Loucy (cell line): ENCODE data around the gene VAV2.

ENCODE experiments used
- H2AFZ ChIP-seq: fragments of 200-600 bp; sonication (generic); 2 replicates; pipeline ENCODE4 v1.6.0; 2016; ENCODE audit warnings: antibody characterized with exemption, mild to moderate bottlenecking, low read length, moderate library complexity
- H3F3A ChIP-seq: fragments of 200-600 bp; 2 replicates; pipeline ENCODE4 v1.6.0; 2016; ENCODE audit warnings: antibody characterized with exemption, low read depth, mild to moderate bottlenecking
- H3K27me3 ChIP-seq: fragments of 200-600 bp; sonication (generic); 2 replicates; pipeline ENCODE4 v1.6.1; 2014; ENCODE audit warnings: low read length, mild to moderate bottlenecking; ENCODE audit not compliant: insufficient read depth, poor library complexity, severe bottlenecking
- H3K36me3 ChIP-seq: fragments of 200-600 bp; sonication (generic); 2 replicates; pipeline ENCODE4 v1.6.1; 2016; ENCODE audit warnings: low read length; ENCODE audit not compliant: insufficient read depth
- H3K4me1 ChIP-seq: fragments of 200-600 bp; sonication (generic); 2 replicates; pipeline ENCODE4 v1.5.1; 2014; ENCODE audit warnings: low read length, mild to moderate bottlenecking; ENCODE audit not compliant: insufficient read depth, poor library complexity, severe bottlenecking
- H3K4me2 ChIP-seq: fragments of 200-600 bp; sonication (generic); 2 replicates; pipeline ENCODE4 v1.6.0; 2014; ENCODE audit warnings: antibody characterized with exemption, low read length, low read depth, mild to moderate bottlenecking; ENCODE audit not compliant: poor library complexity, severe bottlenecking
- H3K4me3 ChIP-seq: fragments of 200-600 bp; sonication (generic); 2 replicates; pipeline ENCODE4 v1.5.1; 2014; ENCODE audit warnings: low read length, mild to moderate bottlenecking, mixed read lengths; ENCODE audit not compliant: poor library complexity, severe bottlenecking
- H3K79me2 ChIP-seq: fragments of 200-600 bp; sonication (generic); 2 replicates; pipeline ENCODE4 v1.6.1; 2014; ENCODE audit warnings: low read length; ENCODE audit not compliant: insufficient read depth
- H3K9ac ChIP-seq: fragments of 200-600 bp; sonication (generic); 2 replicates; pipeline ENCODE4 v1.6.0; 2014; ENCODE audit warnings: mild to moderate bottlenecking, low read depth, low read length, moderate library complexity; ENCODE audit not compliant: poor library complexity, severe bottlenecking
- H3K9me2 ChIP-seq: fragments of 200-600 bp; sonication (generic); replicated peaks from 2 replicates; pipeline ENCODE4 v1.6.1; 2016; ENCODE audit warnings: low read depth, low read length, mixed read lengths
- H3K9me3 ChIP-seq: fragments of 200-600 bp; sonication (generic); 2 replicates; pipeline ENCODE4 v1.6.1; 2014; ENCODE audit warnings: mild to moderate bottlenecking, antibody characterized with exemption, low read length, low read depth; ENCODE audit not compliant: insufficient read depth
- H4K20me1 ChIP-seq: fragments of 200-600 bp; sonication (generic); 2 replicates; pipeline ENCODE4 v1.6.0; 2014; ENCODE audit warnings: antibody characterized with exemption, low read length, mild to moderate bottlenecking; ENCODE audit not compliant: insufficient read depth, poor library complexity, severe bottlenecking
- EZH2phosphoT487 ChIP-seq: fragments of 200-600 bp; IDR thresholded peaks from 2 replicates; pipeline ENCODE4 v1.6.1; 2018; ENCODE audit warnings: antibody characterized with exemption, mild to moderate bottlenecking, moderate library complexity, borderline replicate concordance
- TF ChIP-seq, protein P1 (sequence below): fragments of 200-600 bp; sonication (generic); conservative IDR thresholded peaks from 2 replicates; pipeline ENCODE4 v1.5.1; 2014; ENCODE audit warnings: mild to moderate bottlenecking, antibody characterized with exemption, low read length

The VAV2 gene

GRCh38 chr9:133876144-133876543 is 116.0 kb downstream of the VAV2 start:
- no peak for TF ChIP-seq EZH2phosphoT487
- TF ChIP-seq, protein P1, sequence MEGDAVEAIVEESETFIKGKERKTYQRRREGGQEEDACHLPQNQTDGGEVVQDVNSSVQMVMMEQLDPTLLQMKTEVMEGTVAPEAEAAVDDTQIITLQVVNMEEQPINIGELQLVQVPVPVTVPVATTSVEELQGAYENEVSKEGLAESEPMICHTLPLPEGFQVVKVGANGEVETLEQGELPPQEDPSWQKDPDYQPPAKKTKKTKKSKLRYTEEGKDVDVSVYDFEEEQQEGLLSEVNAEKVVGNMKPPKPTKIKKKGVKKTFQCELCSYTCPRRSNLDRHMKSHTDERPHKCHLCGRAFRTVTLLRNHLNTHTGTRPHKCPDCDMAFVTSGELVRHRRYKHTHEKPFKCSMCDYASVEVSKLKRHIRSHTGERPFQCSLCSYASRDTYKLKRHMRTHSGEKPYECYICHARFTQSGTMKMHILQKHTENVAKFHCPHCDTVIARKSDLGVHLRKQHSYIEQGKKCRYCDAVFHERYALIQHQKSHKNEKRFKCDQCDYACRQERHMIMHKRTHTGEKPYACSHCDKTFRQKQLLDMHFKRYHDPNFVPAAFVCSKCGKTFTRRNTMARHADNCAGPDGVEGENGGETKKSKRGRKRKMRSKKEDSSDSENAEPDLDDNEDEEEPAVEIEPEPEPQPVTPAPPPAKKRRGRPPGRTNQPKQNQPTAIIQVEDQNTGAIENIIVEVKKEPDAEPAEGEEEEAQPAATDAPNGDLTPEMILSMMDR: peak; percentile 48
- H3K4me2 ChIP-seq: no peak overlapping the region
- H3K79me2 ChIP-seq: peaks cover 25% of the 10 kb centered on the region; the same call in 1 of the 2 replicates
- no peaks in the 10 kb centered on the region for H3K9me2 ChIP-seq
- no peaks in the 10 kb centered on the region for H3F3A ChIP-seq
- H3K4me3 ChIP-seq: no peak overlapping the region
- peaks cover 2% of the 10 kb centered on the region for H4K20me1 ChIP-seq
- H3K36me3 ChIP-seq: no peaks in the 10 kb centered on the region
- no peak overlapping the region for H3K9ac ChIP-seq
- H3K4me1 ChIP-seq: peaks cover 7% of the 10 kb centered on the region
- H3K9me3 ChIP-seq: no peaks in the 10 kb centered on the region
- no peaks in the 10 kb centered on the region for H3K27me3 ChIP-seq
- no peak overlapping the region for H2AFZ ChIP-seq

DNA sequence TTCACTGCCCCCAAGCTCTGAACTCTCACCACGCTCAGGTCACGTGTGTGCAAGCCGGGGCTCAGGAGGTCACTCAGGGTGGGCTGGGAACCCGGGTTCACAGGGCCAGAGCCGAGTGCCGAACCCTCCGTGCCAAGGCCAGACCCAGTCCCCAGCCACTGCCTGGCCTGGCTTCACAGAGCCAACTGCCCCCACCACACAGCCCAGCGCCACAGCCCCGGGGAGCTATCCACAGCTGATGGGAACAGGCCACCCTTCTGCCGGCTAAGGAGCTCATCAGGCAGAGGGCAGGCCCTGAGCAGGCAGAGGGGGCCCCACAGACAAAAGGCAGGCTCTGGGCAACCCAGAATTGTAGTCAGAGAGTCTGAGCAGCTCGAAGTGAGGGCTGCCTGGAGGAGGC is 117.0 kb downstream of the VAV2 start:
- Histone ChIP-seq H3F3A (no peaks in the 10 kb centered on the region), H2AFZ (no peak overlapping the region), H3K9ac (no peak overlapping the region), H3K79me2 (peaks cover 25% of the 10 kb centered on the region; the same call in 1 of the 2 replicates), H3K9me3 (no peaks in the 10 kb centered on the region), H3K4me1 (peaks cover 11% of the 10 kb centered on the region), H3K4me2 (no peak overlapping the region), H3K27me3 (no peaks in the 10 kb centered on the region), H4K20me1 (peaks cover 1% of the 10 kb centered on the region), H3K9me2 (no peaks in the 10 kb centered on the region), H3K36me3 (no peaks in the 10 kb centered on the region), H3K4me3 (no peak overlapping the region)
- no peak for TF ChIP-seq EZH2phosphoT487
- TF ChIP-seq, protein P1: no peak

- Histone ChIP-seq H3K9me3 (no peaks in the 10 kb centered on the region), H4K20me1 (no peaks in the 10 kb centered on the region), H3K9me2 (no peaks in the 10 kb centered on the region), H3K4me3 (no peak overlapping the region), H2AFZ (no peak overlapping the region), H3K4me1 (peaks cover 16% of the 10 kb centered on the region), H3K36me3 (no peaks in the 10 kb centered on the region), H3K4me2 (no peak overlapping the region), H3K9ac (no peak overlapping the region), H3K27me3 (no peaks in the 10 kb centered on the region), H3K79me2 (peaks cover 25% of the 10 kb centered on the region; the same call in 1 of the 2 replicates), H3F3A (peaks cover 4% of the 10 kb centered on the region; the same call in 1 of the 2 replicates)
- no peak for TF ChIP-seq EZH2phosphoT487
- TF ChIP-seq, protein P1: no peak
Measured at GRCh38 chr9:133874659-133875058, 117.5 kb downstream of the VAV2 start.
